GM19468 (cell line): ENCODE data around the gene ARHGAP9.
A peak's percentile ranks its signal among the peaks of the same experiment; 100 is the strongest.
"Not testable (repeated sequence)": the region's sequence is repeated elsewhere in the genome, so short reads cannot be mapped to it uniquely, and the experiment has no call there.

ENCODE experiments used
- ATAC-seq: cut with Tn5 transposase; IDR thresholded peaks from one replicate; pipeline ENCODE4 v1.9.1; 2021; ENCODE audit warnings: mild to moderate bottlenecking, moderate library complexity, moderate number of reproducible peaks; ENCODE audit not compliant: unreplicated experiment; ENCODE audit errors: extremely low read depth

The ARHGAP9 gene

GRCh38 chr12:57446292-57446960 lies 33.2 kb downstream of the ARHGAP9 start:
- no peak for ATAC-seq

- no peak for ATAC-seq
Measured at GRCh38 chr12:57444744-57445143, 34.9 kb downstream of the ARHGAP9 start.

GRCh38 chr12:57444337-57444736 lies 35.3 kb downstream of the ARHGAP9 start:
- not testable (repeated sequence) for ATAC-seq

- ATAC-seq, result no peak
Measured at GRCh38 chr12:57441846-57442427, 37.7 kb downstream of the ARHGAP9 start.

- not testable (repeated sequence) for ATAC-seq
Measured at GRCh38 chr12:57441393-57441792, 38.3 kb downstream of the ARHGAP9 start.

- ATAC-seq, result no peak
Measured at GRCh38 chr12:57439762-57440266, 39.9 kb downstream of the ARHGAP9 start.

- no peak for ATAC-seq
Measured at GRCh38 chr12:57438400-57438799, 41.3 kb downstream of the ARHGAP9 start.

GRCh38 chr12:57435293-57435692 lies 44.4 kb downstream of the ARHGAP9 start:
- no peak for ATAC-seq

GRCh38 chr12:57434517-57435223 lies 45.0 kb downstream of the ARHGAP9 start, which contains the start of gene INHBC:
INHBC (plus strand) TSS chr12:57434784; CDS start chr12:57434887, 103 bp downstream.
- ATAC-seq, result no peak

- no peak for ATAC-seq
Measured at GRCh38 chr12:57433370-57433769, 46.3 kb downstream of the ARHGAP9 start.

GRCh38 chr12:57431654-57432188 lies 47.9 kb downstream of the ARHGAP9 start:
- ATAC-seq, result no peak

GRCh38 chr12:57430931-57431566 lies 48.6 kb downstream of the ARHGAP9 start, which contains the start of gene R3HDM2:
R3HDM2 (minus strand) TSS chr12:57431043; CDS start chr12:57310428, 120,615 bp downstream.
- ATAC-seq, result peak; percentile 89

GRCh38 chr12:57430112-57430930 lies 49.3 kb downstream of the ARHGAP9 start:
- ATAC-seq, result no peak

GRCh38 chr12:57429473-57430111 lies 50.1 kb downstream of the ARHGAP9 start:
- ATAC-seq, result no peak

- ATAC-seq, result no peak
Measured at GRCh38 chr12:57428965-57429364, 50.7 kb downstream of the ARHGAP9 start.

GRCh38 chr12:57426948-57427347 lies 52.7 kb downstream of the ARHGAP9 start:
- not testable (repeated sequence) for ATAC-seq
